ENCODE results near the gene PAPSS2. TPM values are rescaled to one million over a fixed set of nuclear protein-coding genes. Genes with fewer than 3 reads are reported as not detected.
"Not testable (repeated sequence)": the region's sequence is repeated elsewhere in the genome, so short reads cannot be mapped to it uniquely, and the experiment has no call there.

The PAPSS2 gene
- total RNA-seq, 1 experiment from 2014 or later, result 14.6 TPM

- no peak for TF ChIP-seq TCF7L2 (IDR thresholded peaks at IDR 0.05; ENCODE audit: borderline replicate concordance, extremely low read depth, insufficient read depth, insufficient read length)
- no peak for TF ChIP-seq SIN3A (IDR thresholded peaks at IDR 0.05; ENCODE audit: low read depth)
- no peak for TF ChIP-seq POLR2A (IDR thresholded peaks at IDR 0.05; ENCODE audit: borderline replicate concordance, extremely low read depth, insufficient read depth, insufficient read length)
- no peak for TF ChIP-seq CTCF (IDR thresholded peaks at IDR 0.05 in 2 of 3, conservative IDR thresholded peaks at IDR 0.05 in 1 of 3; ENCODE audit: borderline replicate concordance in 1 of 3, insufficient read depth in 1 of 3, low read depth in 2 of 3, low read length in 2 of 3)
- TF ChIP-seq RAD21 (IDR thresholded peaks at IDR 0.05; ENCODE audit: low read depth), result no peak
- no peak for TF ChIP-seq YY1 (IDR thresholded peaks at IDR 0.05; ENCODE audit: extremely low read depth, insufficient replicate concordance, low read depth, low read length)
- TF ChIP-seq EZH2 (IDR thresholded peaks at IDR 0.05), result no peak
- no peak for TF ChIP-seq CEBPB (IDR thresholded peaks at IDR 0.05; ENCODE audit: low read depth)
- H3K9ac ChIP-seq (ENCODE audit: low read length), result no peak overlapping the region
- ATAC-seq (no peak), DNase-seq (ENCODE audit: low read depth, low spot score) (no peak)
- no peaks in the 10 kb centered on the region for H3K27me3 ChIP-seq (ENCODE audit: insufficient read depth, low read length)
- no peak overlapping the region for H3K4me2 ChIP-seq (ENCODE audit: low read length)
- no peak overlapping the region for H3K27ac ChIP-seq (ENCODE audit: low read depth, low read length)
- no peak overlapping the region for H3K4me3 ChIP-seq (replicated peaks in 1 of 2; ENCODE audit: low read depth in 1 of 2, low read length in 2 of 2)
- CTCF ChIA-PET, result no interaction called here
- H2AFZ ChIP-seq (ENCODE audit: low read depth, low read length, poor library complexity, severe bottlenecking), result no peak overlapping the region
- H3K9me3 ChIP-seq (ENCODE audit: control insufficient read depth in 1 of 2, insufficient read depth in 1 of 2, low read depth in 1 of 2, low read length in 2 of 2), result no peaks in the 10 kb centered on the region
- RAD21 ChIA-PET (ENCODE audit: low non-redundant PET in 1 of 2, low total read pairs in 2 of 2, uncharacterized antibody in 2 of 2, unreplicated experiment in 2 of 2), result no interaction called here
- H3K4me1 ChIP-seq (ENCODE audit: control insufficient read depth in 1 of 2, insufficient read depth in 2 of 2, low read length in 2 of 2), result no peaks in the 10 kb centered on the region; a peak in 1 of 4 replicates
- no TSS peak for BruUV-seq (replicated peaks)
- POLR2A ChIA-PET, result no interaction called here
- intact Hi-C loops (cut with micrococcal nuclease), result no loop called here
- no peaks in the 10 kb centered on the region for H3K9me2 ChIP-seq (ENCODE audit: insufficient read depth)
- H4K20me1 ChIP-seq (ENCODE audit: insufficient read depth), result no peaks in the 10 kb centered on the region
- no peaks in the 10 kb centered on the region for H3K36me3 ChIP-seq (ENCODE audit: control insufficient read depth in 1 of 2, insufficient read depth in 2 of 2, low read length in 2 of 2)
- H3K79me2 ChIP-seq (ENCODE audit: insufficient read depth, low read length), result no peaks in the 10 kb centered on the region
These were observed 40.0 kb upstream of the PAPSS2 start for GRCh38 chr10:87619705-87620104.

- BruUV-seq (replicated peaks); H3K9ac ChIP-seq (ENCODE audit: low read length); H2AFZ ChIP-seq (ENCODE audit: low read depth, low read length, poor library complexity, severe bottlenecking); H3K4me1 ChIP-seq (ENCODE audit: control insufficient read depth in 1 of 2, insufficient read depth in 2 of 2, low read length in 2 of 2); DNase-seq (ENCODE audit: low read depth, low spot score); H3K9me3 ChIP-seq (ENCODE audit: control insufficient read depth in 1 of 2, insufficient read depth in 1 of 2, low read depth in 1 of 2, low read length in 2 of 2); H3K4me2 ChIP-seq (ENCODE audit: low read length); H3K27me3 ChIP-seq (ENCODE audit: insufficient read depth, low read length); H3K79me2 ChIP-seq (ENCODE audit: insufficient read depth, low read length); POLR2A ChIA-PET; ATAC-seq; intact Hi-C loops (cut with micrococcal nuclease); H4K20me1 ChIP-seq (ENCODE audit: insufficient read depth); H3K36me3 ChIP-seq (ENCODE audit: control insufficient read depth in 1 of 2, insufficient read depth in 2 of 2, low read length in 2 of 2); H3K27ac ChIP-seq (ENCODE audit: low read depth, low read length); H3K4me3 ChIP-seq (replicated peaks in 1 of 2; ENCODE audit: low read depth in 1 of 2, low read length in 2 of 2); H3K9me2 ChIP-seq (ENCODE audit: insufficient read depth); RAD21 ChIA-PET (ENCODE audit: low non-redundant PET in 1 of 2, low total read pairs in 2 of 2, uncharacterized antibody in 2 of 2, unreplicated experiment in 2 of 2); CTCF ChIA-PET: not testable (repeated sequence)
These were observed 38.2 kb upstream of the PAPSS2 start for GRCh38 chr10:87621440-87621839.
